MM.1S (cell line): ENCODE data around the gene TULP4.

Source experiments
- DNase-seq: peaks from one replicate; pipeline ENCODE4 v3.0.0-alpha.2; 2015
- H2AFZ ChIP-seq: fragments of 300-600 bp; sonication (generic); 2 replicates; pipeline ENCODE4 v1.6.0; 2016; ENCODE audit warnings: antibody characterized with exemption, low read length
- H3F3A ChIP-seq: fragments of 300-600 bp; sonication (generic); 2 replicates; pipeline ENCODE4 v1.6.1; 2016; ENCODE audit warnings: mild to moderate bottlenecking, antibody characterized with exemption, low read length, moderate library complexity, mixed read lengths; ENCODE audit not compliant: insufficient read depth
- H3K27ac ChIP-seq: fragments of 300-600 bp; sonication (generic); 2 replicates; pipeline ENCODE4 v1.5.1; 2016; ENCODE audit warnings: mild to moderate bottlenecking, low read length
- H3K27me3 ChIP-seq: fragments of 300-600 bp; sonication (generic); replicated peaks from 2 replicates; pipeline ENCODE4 v1.6.0; 2016; ENCODE audit warnings: low read length; ENCODE audit not compliant: insufficient read depth
- H3K36me3 ChIP-seq: fragments of 300-600 bp; sonication (generic); replicated peaks from 2 replicates; pipeline ENCODE4 v1.6.1; 2016; ENCODE audit warnings: mild to moderate bottlenecking, low read length, mixed read lengths; ENCODE audit not compliant: insufficient read depth
- H3K4me1 ChIP-seq: fragments of 300-600 bp; sonication (generic); 2 replicates; pipeline ENCODE4 v1.6.1; 2016; ENCODE audit warnings: low read length, mixed read lengths
- H3K4me2 ChIP-seq: fragments of 300-600 bp; sonication (generic); 2 replicates; pipeline ENCODE4 v1.6.0; 2016; ENCODE audit warnings: low read depth, low read length
- H3K4me3 ChIP-seq: fragments of 300-600 bp; sonication (generic); 2 replicates; pipeline ENCODE4 v1.5.1; 2016; ENCODE audit warnings: low read length, mixed read lengths
- H3K79me2 ChIP-seq: fragments of 300-600 bp; sonication (generic); 2 replicates; pipeline ENCODE4 v1.6.1; 2016; ENCODE audit warnings: mixed run types, low read length, mixed read lengths
- H3K9ac ChIP-seq: fragments of 300-600 bp; sonication (generic); 2 replicates; pipeline ENCODE4 v1.6.1; 2016; ENCODE audit warnings: low read length, mixed read lengths
- H3K9me2 ChIP-seq: fragments of 300-600 bp; sonication (generic); replicated peaks from 2 replicates; pipeline ENCODE4 v1.6.1; 2016; ENCODE audit warnings: mild to moderate bottlenecking, low read length, mixed read lengths; ENCODE audit not compliant: insufficient read depth
- H3K9me3 ChIP-seq: fragments of 300-600 bp; sonication (generic); replicated peaks from 2 replicates; pipeline ENCODE4 v1.6.1; 2016; ENCODE audit warnings: mild to moderate bottlenecking, low read length, mixed read lengths; ENCODE audit not compliant: insufficient read depth
- H4K20me1 ChIP-seq: fragments of 300-600 bp; sonication (generic); 2 replicates; pipeline ENCODE4 v1.6.1; 2016; ENCODE audit warnings: mild to moderate bottlenecking, low read length, moderate library complexity, mixed read lengths; ENCODE audit not compliant: insufficient read depth
- CTCF ChIP-seq: fragments of 300-600 bp; sonication (generic); IDR thresholded peaks from 2 replicates; pipeline ENCODE4 v1.5.1; 2016; ENCODE audit warnings: antibody characterized with exemption, low read length, mixed read lengths
- EZH2 ChIP-seq: fragments of 300-600 bp; sonication (generic); optimal IDR thresholded peaks from 2 replicates; pipeline ENCODE3; 2017; ENCODE audit warnings: low read depth, mild to moderate bottlenecking, antibody characterized with exemption, low read length, mixed read lengths
- EZH2phosphoT487 ChIP-seq: fragments of 300-600 bp; sonication (generic); IDR thresholded peaks from 2 replicates; pipeline ENCODE4 v1.6.1; 2018; ENCODE audit warnings: antibody characterized with exemption, low read length

Gene TULP4

DNA sequence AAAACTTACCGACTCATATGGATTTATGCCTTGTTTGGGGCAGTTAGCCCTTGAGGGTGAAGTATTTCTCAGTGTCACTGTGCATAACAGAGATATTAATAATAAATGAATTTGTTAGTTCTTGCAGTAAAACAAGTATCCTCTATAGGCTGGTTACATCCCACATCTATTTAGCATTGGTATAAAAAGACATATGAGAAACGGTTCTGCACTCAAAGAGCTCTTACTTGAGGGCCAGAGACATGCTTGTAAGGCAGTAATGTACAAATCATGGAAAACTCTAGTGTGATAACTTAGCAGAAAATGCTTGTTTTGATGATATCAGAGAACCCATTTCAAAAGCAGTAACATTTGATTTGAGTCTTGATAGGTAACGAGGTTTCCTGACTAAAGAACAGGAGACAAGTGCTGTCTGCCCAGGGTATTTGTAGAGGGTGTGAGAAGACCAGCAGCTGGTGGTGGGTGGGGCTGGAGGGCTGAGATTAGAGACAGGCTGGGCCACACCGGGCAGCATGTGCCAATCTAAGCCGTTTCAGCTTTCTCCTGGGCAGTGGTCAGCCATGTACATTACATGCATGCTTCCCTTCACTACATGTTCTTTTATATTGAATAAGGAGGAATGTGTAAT is 46.3 kb downstream of the TULP4 start:
- no peak for TF ChIP-seq CTCF
- TF ChIP-seq EZH2, result no peak
- H3K36me3 ChIP-seq, result no peaks in the 10 kb centered on the region
- H3K4me2 ChIP-seq, result no peak overlapping the region
- no peaks in the 10 kb centered on the region for H4K20me1 ChIP-seq
- no peaks in the 10 kb centered on the region for H3K79me2 ChIP-seq
- no peaks in the 10 kb centered on the region for H3K4me1 ChIP-seq
- no peak overlapping the region for H2AFZ ChIP-seq
- no peaks in the 10 kb centered on the region for H3K27me3 ChIP-seq
- H3K9me2 ChIP-seq, result no peaks in the 10 kb centered on the region
- no peak overlapping the region for H3K9ac ChIP-seq
- H3K9me3 ChIP-seq, result no peaks in the 10 kb centered on the region
- no peak overlapping the region for H3K4me3 ChIP-seq
- no peaks in the 10 kb centered on the region for H3F3A ChIP-seq
- no peak for DNase-seq
- H3K27ac ChIP-seq, result no peak overlapping the region

- Histone ChIP-seq H3K9ac (no peak overlapping the region), H3F3A (no peaks in the 10 kb centered on the region), H3K36me3 (no peaks in the 10 kb centered on the region), H3K9me2 (no peaks in the 10 kb centered on the region), H3K4me2 (no peak overlapping the region), H3K4me1 (no peaks in the 10 kb centered on the region), H3K79me2 (no peaks in the 10 kb centered on the region), H3K27me3 (no peaks in the 10 kb centered on the region), H3K9me3 (no peaks in the 10 kb centered on the region), H3K4me3 (no peak overlapping the region), H2AFZ (no peak overlapping the region), H4K20me1 (no peaks in the 10 kb centered on the region), H3K27ac (no peak overlapping the region)
- DNase-seq, result no peak
- TF ChIP-seq EZH2phosphoT487 (no peak), EZH2 (no peak), CTCF (no peak)
Measured at GRCh38 chr6:158361068-158361467, 48.8 kb downstream of the TULP4 start.

DNA sequence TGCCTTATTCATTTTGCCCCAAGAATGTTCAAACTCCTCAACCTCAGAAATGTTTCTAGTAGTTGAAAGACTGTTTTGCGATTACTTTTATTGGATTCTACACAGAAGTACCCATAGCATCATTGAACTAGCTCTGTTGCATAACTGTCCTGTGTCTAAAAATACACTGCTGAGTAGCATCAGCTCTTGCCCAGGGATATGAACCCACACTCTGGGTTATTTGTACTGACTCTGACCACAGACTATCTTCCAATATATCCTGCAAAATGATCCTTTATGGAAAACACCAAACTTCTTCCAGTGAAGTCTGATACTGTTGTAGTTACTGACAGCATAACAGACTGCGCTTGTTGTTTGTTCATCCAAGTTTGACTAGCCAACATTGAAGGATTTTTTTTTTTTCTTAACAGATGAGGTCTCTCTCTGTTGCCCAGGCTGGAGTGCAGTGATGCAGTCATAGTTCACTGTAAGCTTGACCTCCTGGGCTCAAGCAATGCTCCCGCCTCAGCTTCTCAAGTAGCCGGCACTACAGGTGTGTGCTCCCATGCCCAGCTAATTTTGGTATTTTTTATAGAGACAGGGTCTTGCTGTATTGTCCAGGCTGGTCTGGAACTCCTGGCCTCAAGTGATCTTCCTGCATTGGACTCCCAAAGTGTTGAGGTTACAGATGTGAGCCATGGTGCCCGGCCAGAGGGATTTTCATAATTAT is 49.9 kb downstream of the TULP4 start:
- H3K27ac ChIP-seq, result no peak overlapping the region
- no peak overlapping the region for H3K4me2 ChIP-seq
- no peak overlapping the region for H3K9ac ChIP-seq
- no peaks in the 10 kb centered on the region for H3K9me2 ChIP-seq
- no peak for DNase-seq
- no peak overlapping the region for H3K4me3 ChIP-seq
- H3K9me3 ChIP-seq, result no peaks in the 10 kb centered on the region
- TF ChIP-seq CTCF, result no peak
- TF ChIP-seq EZH2, result no peak
- TF ChIP-seq EZH2phosphoT487, result no peak
- no peaks in the 10 kb centered on the region for H3K79me2 ChIP-seq
- no peak overlapping the region for H2AFZ ChIP-seq
- H4K20me1 ChIP-seq, result no peaks in the 10 kb centered on the region
- H3K4me1 ChIP-seq, result no peaks in the 10 kb centered on the region
- no peaks in the 10 kb centered on the region for H3F3A ChIP-seq
- no peaks in the 10 kb centered on the region for H3K36me3 ChIP-seq
- no peaks in the 10 kb centered on the region for H3K27me3 ChIP-seq
